DND-41 (cell line): Measurements from ENCODE around the gene CRK.

Experiments
- CTCF ChIP-seq: IDR thresholded peaks from 2 replicates; pipeline ENCODE4 v1.5.1; 2012; ENCODE audit warnings: borderline replicate concordance, low read length, moderate library complexity, mild to moderate bottlenecking; ENCODE audit not compliant: poor library complexity, severe bottlenecking; ENCODE audit errors: extremely low read depth
- EZH2 ChIP-seq: IDR thresholded peaks from 3 replicates; pipeline ENCODE4 v1.6.1; 2012; ENCODE audit warnings: borderline replicate concordance, low read depth, mild to moderate bottlenecking, moderate library complexity, low read length, inconsistent platforms; ENCODE audit not compliant: severe bottlenecking

- no peak for TF ChIP-seq EZH2
- no peak for TF ChIP-seq CTCF
Observed at GRCh38 chr17:1478418-1478817, 22.4 kb upstream of the CRK start.
